Skeletal muscle tissue (tissue), 4 donors: ENCODE measurements around the gene UQCR10. TPM values are rescaled to one million over a fixed set of nuclear protein-coding genes. Genes with fewer than 3 reads are reported as not detected.

Experiments used
- H3K27ac ChIP-seq: one replicate; pipeline ENCODE4 v1.7.0; 2013; ENCODE audit warnings: mild to moderate bottlenecking, low read depth, low read length, inconsistent platforms
- H3K27me3 ChIP-seq, 3 donors: one replicate each; pipeline ENCODE4 v1.7.0; 2013; ENCODE audit warnings: low read length in 3 of 3; ENCODE audit not compliant: control insufficient read depth in 3 of 3, insufficient read depth in 3 of 3
- H3K36me3 ChIP-seq, 3 donors: one replicate each; pipeline ENCODE4 v1.7.0; 2013; ENCODE audit warnings: low read length in 3 of 3; ENCODE audit not compliant: control insufficient read depth in 3 of 3, insufficient read depth in 3 of 3
- H3K4me1 ChIP-seq, 3 donors: one replicate each; pipeline ENCODE4 v1.7.0; 2013; ENCODE audit warnings: low read length in 3 of 3, mild to moderate bottlenecking in 3 of 3; ENCODE audit not compliant: control insufficient read depth in 3 of 3, insufficient read depth in 3 of 3
- H3K4me3 ChIP-seq, 3 donors: one replicate each; pipeline ENCODE4 v1.7.0; 2013; ENCODE audit warnings: low read length in 3 of 3
- H3K9ac ChIP-seq, 3 donors: one replicate each; pipeline ENCODE4 v1.7.0; 2013; ENCODE audit warnings: low read length in 3 of 3, mild to moderate bottlenecking in 3 of 3, moderate library complexity in 2 of 3, low read depth in 1 of 3
- H3K9me3 ChIP-seq, 3 donors: one replicate each; pipeline ENCODE4 v1.7.0; 2013; ENCODE audit warnings: low read length in 3 of 3; ENCODE audit not compliant: control insufficient read depth in 3 of 3
- total RNA-seq: library from RNA; depleted of rRNA; stranded (reverse); fragments of >200 nt; gene quantifications from one replicate; pipeline ENCODE4 v1.2.3, GENCODE V29; 2014
- donor health status: Osteomylitis.

Gene UQCR10
- total RNA-seq: 57.9 TPM

DNA sequence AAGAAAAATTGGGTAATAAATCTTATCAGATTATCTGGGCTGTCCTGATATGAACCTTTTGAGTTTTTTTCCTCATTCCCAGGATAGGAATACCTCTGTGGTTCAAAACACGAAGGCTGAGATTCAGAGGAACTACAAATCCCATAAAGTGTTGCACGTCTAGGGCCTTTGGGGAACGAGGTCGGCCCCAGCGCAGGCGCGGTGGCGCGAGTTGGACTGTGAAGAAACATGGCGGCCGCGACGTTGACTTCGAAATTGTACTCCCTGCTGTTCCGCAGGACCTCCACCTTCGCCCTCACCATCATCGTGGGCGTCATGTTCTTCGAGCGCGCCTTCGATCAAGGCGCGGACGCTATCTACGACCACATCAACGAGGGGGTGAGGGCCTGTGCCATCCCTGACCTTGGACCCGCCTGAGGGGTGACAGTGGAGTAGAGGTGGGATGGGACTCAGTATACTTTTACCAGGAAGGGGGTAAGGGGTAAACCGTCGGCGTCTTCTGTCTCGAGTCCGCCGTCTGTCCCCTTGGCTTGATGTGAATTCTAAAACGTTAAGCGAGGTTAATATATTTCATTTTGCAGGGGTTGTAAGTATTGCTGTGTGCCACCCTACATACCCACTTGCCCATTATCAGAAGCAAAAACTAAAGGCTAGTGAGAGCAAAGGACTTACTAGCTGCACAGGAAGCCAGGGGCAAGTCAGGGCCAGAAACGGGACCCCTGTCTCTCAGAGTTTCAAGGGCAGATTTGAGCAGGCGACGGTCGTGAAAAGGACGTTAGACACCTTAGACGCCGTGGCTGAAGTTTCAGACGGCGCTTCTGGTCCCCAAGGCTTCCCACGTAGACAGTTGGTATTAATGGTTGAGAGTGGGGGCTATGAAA lies at the start of gene UQCR10:
UQCR10 (plus strand) TSS at position 199 of the 881 bp plus-strand sequence; CDS start at position 229, 30 bp downstream.
- Histone ChIP-seq H3K4me1 (peaks cover 38 to 54% (median 38%) of the 10 kb centered on the region in 3 donors), H3K27me3 (no peaks in the 10 kb centered on the region)

GRCh38 chr22:29717789-29718188 lies 49.4 kb upstream of the UQCR10 start:
- no peaks in the 10 kb centered on the region for H3K9me3 ChIP-seq
- no peak overlapping the region for H3K9ac ChIP-seq
- peaks cover 0 to 4% (median 0%) of the 10 kb centered on the region in 3 donors for H3K4me1 ChIP-seq
- no peak overlapping the region for H3K27ac ChIP-seq
- H3K36me3 ChIP-seq: no peaks in the 10 kb centered on the region
- H3K27me3 ChIP-seq: peaks cover 26 to 60% (median 55%) of the 10 kb centered on the region in 3 donors
- H3K4me3 ChIP-seq: no peak overlapping the region

More for the DNA sequence above, at the start of gene UQCR10:
- Histone ChIP-seq H3K27ac (peak within 1 kb of the TSS; percentile 97), H3K9ac (peak within 1 kb of the TSS; percentile 92 to 100 (median 99)), H3K4me3 (peak within 1 kb of the TSS; percentile 94 to 100 (median 100)), H3K36me3 (peaks cover 17 to 20% (median 20%) of the 10 kb centered on the region in 3 donors), H3K9me3 (no peaks in the 10 kb centered on the region)

GRCh38 chr22:29718949-29719898 lies 47.9 kb upstream of the UQCR10 start:
- H3K36me3 ChIP-seq: no peaks in the 10 kb centered on the region
- no peak overlapping the region for H3K27ac ChIP-seq
- peaks cover 26 to 64% (median 49%) of the 10 kb centered on the region in 3 donors for H3K27me3 ChIP-seq
- no peaks in the 10 kb centered on the region for H3K9me3 ChIP-seq
- peaks cover 0 to 4% (median 0%) of the 10 kb centered on the region in 3 donors for H3K4me1 ChIP-seq
- H3K4me3 ChIP-seq: no peak overlapping the region
- no peak overlapping the region for H3K9ac ChIP-seq

DNA sequence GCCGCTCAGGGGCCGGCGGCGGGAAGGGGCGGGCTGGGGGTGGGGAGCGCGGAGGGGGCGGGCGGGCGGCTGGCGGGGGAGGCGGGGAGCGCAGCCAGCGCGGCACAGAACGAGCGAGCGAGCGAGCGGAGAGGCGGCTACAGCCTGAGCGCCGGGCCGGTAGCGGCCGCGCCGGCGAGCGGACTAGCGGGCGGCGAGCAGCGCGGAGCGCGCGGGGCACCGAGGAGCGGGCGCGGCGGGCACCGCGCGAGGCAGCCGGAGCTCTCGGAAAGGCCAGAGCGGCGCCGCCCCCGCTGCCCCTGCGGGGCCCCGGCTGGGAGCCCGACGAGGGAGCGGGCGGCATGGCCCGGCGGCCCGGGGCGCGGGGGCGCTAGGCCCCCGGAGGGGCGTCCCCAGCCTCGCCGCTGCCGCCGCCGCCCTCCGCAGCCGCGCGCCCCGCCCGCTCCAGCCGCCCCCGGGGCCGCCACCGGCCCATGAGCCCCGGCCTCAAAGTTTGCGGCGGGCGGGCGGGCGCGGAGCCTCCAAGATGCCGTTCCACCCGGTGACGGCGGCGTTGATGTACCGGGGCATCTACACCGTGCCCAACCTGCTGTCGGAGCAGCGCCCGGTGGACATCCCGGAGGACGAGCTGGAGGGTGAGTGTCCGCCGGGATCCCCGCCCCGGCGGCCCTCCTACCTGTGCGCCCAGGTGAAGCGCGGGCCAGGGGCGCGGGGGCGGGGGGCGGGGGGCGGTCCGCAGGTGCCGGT lies 47.1 kb upstream of the UQCR10 start, which contains the start of gene CABP7:
CABP7 (plus strand) TSS at position 105 of the 747 bp plus-strand sequence; CDS start at position 527, 422 bp downstream.
- Histone ChIP-seq H3K27ac (no peak within 1 kb of the TSS), H3K4me3 (no peak within 1 kb of the TSS), H3K36me3 (no peaks in the 10 kb centered on the region), H3K27me3 (peaks cover 26 to 59% (median 52%) of the 10 kb centered on the region in 3 donors), H3K9me3 (no peaks in the 10 kb centered on the region), H3K9ac (no peak within 1 kb of the TSS), H3K4me1 (peaks cover 0 to 4% (median 0%) of the 10 kb centered on the region in 3 donors)

- peaks cover 0 to 4% (median 0%) of the 10 kb centered on the region in 3 donors for H3K4me1 ChIP-seq
- H3K36me3 ChIP-seq: no peaks in the 10 kb centered on the region
- no peaks in the 10 kb centered on the region for H3K9me3 ChIP-seq
- peaks cover 26 to 53% (median 52%) of the 10 kb centered on the region in 3 donors for H3K27me3 ChIP-seq
- H3K4me3 ChIP-seq: no peak overlapping the region
- no peak overlapping the region for H3K27ac ChIP-seq
- H3K9ac ChIP-seq: no peak overlapping the region
Measured at GRCh38 chr22:29720811-29721323, 46.3 kb upstream of the UQCR10 start.

DNA sequence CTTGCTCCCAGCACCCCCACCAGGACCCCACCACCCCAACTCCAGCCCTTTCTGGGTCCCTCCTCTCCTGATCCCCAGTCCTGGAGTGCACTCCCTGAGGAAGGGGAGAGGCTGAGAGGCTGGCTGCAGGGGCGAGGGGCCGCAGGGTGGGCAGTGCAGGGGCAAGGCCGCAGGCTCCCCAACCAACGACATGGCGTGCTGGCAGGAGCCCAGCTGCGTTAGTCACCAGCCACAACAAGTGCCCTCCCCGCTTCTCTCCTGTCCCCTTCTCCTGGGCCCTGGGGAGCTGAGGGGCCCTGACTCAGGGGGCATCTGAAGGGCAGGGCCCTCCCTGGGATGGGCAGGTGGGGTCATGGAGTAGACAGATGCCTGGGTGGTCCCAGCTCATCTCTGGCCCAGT lies 45.0 kb upstream of the UQCR10 start:
- Histone ChIP-seq H3K27me3 (peaks cover 26 to 49% (median 48%) of the 10 kb centered on the region in 3 donors), H3K9ac (no peak overlapping the region), H3K9me3 (no peaks in the 10 kb centered on the region), H3K4me3 (no peak overlapping the region), H3K36me3 (no peaks in the 10 kb centered on the region), H3K27ac (no peak overlapping the region), H3K4me1 (peaks cover 0 to 4% (median 0%) of the 10 kb centered on the region in 3 donors)

- peaks cover 0 to 4% (median 0%) of the 10 kb centered on the region in 3 donors for H3K4me1 ChIP-seq
- H3K9ac ChIP-seq: no peak overlapping the region
- H3K27ac ChIP-seq: no peak overlapping the region
- peaks cover 26 to 48% (median 45%) of the 10 kb centered on the region in 3 donors for H3K27me3 ChIP-seq
- H3K9me3 ChIP-seq: no peaks in the 10 kb centered on the region
- H3K4me3 ChIP-seq: no peak overlapping the region
- H3K36me3 ChIP-seq: no peaks in the 10 kb centered on the region
Measured at GRCh38 chr22:29722587-29722986, 44.6 kb upstream of the UQCR10 start.

DNA sequence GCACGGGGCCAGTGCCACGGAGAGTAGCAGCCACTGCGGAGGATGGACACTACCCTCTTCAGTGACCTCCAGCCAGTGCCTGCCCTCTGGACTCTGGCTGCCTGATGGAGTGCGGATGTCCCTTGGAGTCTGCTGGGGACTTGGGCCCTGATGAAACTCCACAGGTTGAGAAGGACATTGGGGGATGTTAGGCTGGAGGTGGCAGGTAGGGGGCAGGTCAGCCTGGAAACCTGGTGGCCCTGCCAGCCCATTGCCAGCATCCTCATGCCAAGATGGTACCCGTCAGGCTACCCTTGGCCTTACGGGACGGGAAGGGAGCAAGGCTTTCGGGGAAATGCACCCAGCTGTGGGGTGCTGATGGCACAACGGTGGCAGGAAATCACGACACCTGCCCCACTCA lies 43.4 kb upstream of the UQCR10 start:
- no peaks in the 10 kb centered on the region for H3K9me3 ChIP-seq
- H3K27me3 ChIP-seq: peaks cover 19 to 38% (median 38%) of the 10 kb centered on the region in 3 donors
- H3K4me1 ChIP-seq: peaks cover 0 to 4% (median 0%) of the 10 kb centered on the region in 3 donors
- no peak overlapping the region for H3K9ac ChIP-seq
- H3K27ac ChIP-seq: no peak overlapping the region
- no peak overlapping the region for H3K4me3 ChIP-seq
- H3K36me3 ChIP-seq: no peaks in the 10 kb centered on the region

GRCh38 chr22:29724843-29725242 lies 42.3 kb upstream of the UQCR10 start:
- no peak overlapping the region for H3K9ac ChIP-seq
- H3K4me1 ChIP-seq: no peaks in the 10 kb centered on the region
- H3K4me3 ChIP-seq: no peak overlapping the region
- H3K27ac ChIP-seq: no peak overlapping the region
- no peaks in the 10 kb centered on the region for H3K36me3 ChIP-seq
- H3K9me3 ChIP-seq: no peaks in the 10 kb centered on the region
- H3K27me3 ChIP-seq: peaks cover 10 to 29% (median 28%) of the 10 kb centered on the region in 3 donors
